K562 (cell line): ENCODE data around the gene TMEM222. TPM values are rescaled to one million over a fixed set of nuclear protein-coding genes. Genes with fewer than 3 reads are reported as not detected.

ENCODE experiments used
- CBX1 ChIP-seq: sonication (generic); IDR thresholded peaks from 2 replicates; pipeline ENCODE4 v1.6.1; 2016; ENCODE audit warnings: antibody characterized with exemption, low read depth, mild to moderate bottlenecking
- CEBPB ChIP-seq: fragments of 450-650 bp; IDR thresholded peaks from 2 replicates; pipeline ENCODE4 v1.6.1; 2016; ENCODE audit warnings: missing genetic modification characterization, missing compliant biosample characterization
- CHAMP1 ChIP-seq: fragments of 450-650 bp; IDR thresholded peaks from 2 replicates; pipeline ENCODE4 v1.6.1; 2016; ENCODE audit warnings: mild to moderate bottlenecking
- CHD7 ChIP-seq: fragments of 200-600 bp; sonication (generic); IDR thresholded peaks from one replicate; pipeline ENCODE4 v1.6.1; 2012; ENCODE audit warnings: mild to moderate bottlenecking, low read depth, low read length, inconsistent platforms
- CTBP1 ChIP-seq: fragments of 450-650 bp; IDR thresholded peaks from 2 replicates; pipeline ENCODE4 v1.6.1; 2016; ENCODE audit warnings: borderline replicate concordance
- EP300 ChIP-seq: IDR thresholded peaks from 2 replicates; pipeline ENCODE4 v1.6.1; 2012; ENCODE audit warnings: low read length, improper control_type of control experiment
- KDM2B ChIP-seq: fragments of 250-450 bp; sonication (Bioruptor Pico); IDR thresholded peaks from 2 replicates; pipeline ENCODE4 v1.8.0; 2021; ENCODE audit warnings: mild to moderate bottlenecking, moderate library complexity
- MED1 ChIP-seq: sonication (generic); formaldehyde crosslinking; IDR thresholded peaks from 2 replicates; pipeline ENCODE4 v1.8.1; 2023; ENCODE audit warnings: missing genetic modification reagents, borderline replicate concordance
- NR1H2 ChIP-seq: sonication (generic); formaldehyde crosslinking; IDR thresholded peaks from 2 replicates; pipeline ENCODE4 v1.4.0; 2020; ENCODE audit warnings: mild to moderate bottlenecking, missing genetic modification reagents
- SP1 ChIP-seq: sonication (generic); formaldehyde crosslinking; IDR thresholded peaks from 2 replicates; pipeline ENCODE4 v1.8.1; 2022; ENCODE audit warnings: mild to moderate bottlenecking, missing genetic modification reagents
- ZEB2 ChIP-seq: fragments of 450-650 bp; IDR thresholded peaks from 2 replicates; pipeline ENCODE4 v1.6.1; 2016
- ZNF175 ChIP-seq: fragments of 200-800 bp; sonication (Bioruptor generic); IDR thresholded peaks from 2 replicates; pipeline ENCODE4 v1.6.1; 2016; ENCODE audit warnings: low read depth, mild to moderate bottlenecking, missing genetic modification characterization, missing compliant biosample characterization
- ZNF584 ChIP-seq: fragments of 200-800 bp; sonication (Bioruptor generic); IDR thresholded peaks from 2 replicates; pipeline ENCODE4 v1.6.1; 2016; ENCODE audit warnings: low read depth, mild to moderate bottlenecking, missing genetic modification characterization, missing compliant biosample characterization
- ZNF589 ChIP-seq: fragments of 200-800 bp; sonication (Bioruptor generic); IDR thresholded peaks from 2 replicates; pipeline ENCODE4 v1.6.1; 2016; ENCODE audit warnings: low read depth, missing genetic modification characterization, missing compliant biosample characterization
- ZNF75A ChIP-seq: fragments of 450-650 bp; formaldehyde crosslinking; IDR thresholded peaks from 2 replicates; pipeline ENCODE4 v1.4.0; 2020; ENCODE audit warnings: mild to moderate bottlenecking
- polyA plus RNA-seq, 8 experiments: library from polyadenylated mRNA; depleted of rRNA in 4 of 8; stranded (reverse) in 5 of 8; unstranded in 3 of 8; fragments of >200 nt; fragmentation: Nextera tagmentation in 2 of 8; fragmentation: Illumina TruSeq in 1 of 8; extraction: Ambion mirVana in 2 of 8; extraction: Trizol in 1 of 8; gene quantifications; 2 replicates each; pipeline versions ENCODE4 v1.2.1 to v1.2.3, GENCODE V29; 2011 to 2014; ENCODE audit warnings: inconsistent platforms in 1 of 8, missing spikeins in 1 of 8
- total RNA-seq, 7 experiments: library from RNA; depleted of rRNA in 6 of 7; stranded (reverse); fragments of >200 nt in 6 of 7; fragmentation: Illumina TruSeq in 2 of 7; extraction: Trizol in 2 of 7; gene quantifications; 2 replicates each; pipeline versions ENCODE4 v1.2.1 to v1.2.3, GENCODE V29; 2011 to 2021; ENCODE audit warnings: low replicate concordance in 1 of 7

TMEM222 gene
- total and polyA plus RNA-seq, 9 of the 15 experiments (the other 6 are each of a cell fraction or from before 2014, with no cell fraction given) = 6.9 to 48.0 (median 32.8) TPM

GRCh38 chr1:27321813-27322568 is at the start of gene TMEM222 (continued):
- TF ChIP-seq CHAMP1 = peak; percentile 95
- TF ChIP-seq ZNF584 (CRISPR knock-in tag) = no peak
- no peak; the same call in 1 of the 2 replicates for TF ChIP-seq ZNF589 (CRISPR knock-in tag)
- TF ChIP-seq KDM2B (CRISPR knock-in tag) = 0 out of 2 replicates have a peak, but pooled peaks have one; percentile 24
- TF ChIP-seq MED1 (CRISPR knock-in tag) = no peak
- TF ChIP-seq CBX1 = peak; percentile 87; the same call in 1 of the 2 replicates
- no peak for TF ChIP-seq CHD7
- TF ChIP-seq ZEB2 = peak; percentile 99
- TF ChIP-seq CTBP1 = peak; percentile 99
- no peak; the same call in 1 of the 2 replicates for TF ChIP-seq EP300
- peak; percentile 98 for TF ChIP-seq CEBPB
- TF ChIP-seq ZNF75A (CRISPR knock-in tag) = no peak
- TF ChIP-seq SP1 = peak; percentile 99
- TF ChIP-seq ZNF175 (CRISPR knock-in tag) = 0 out of 2 replicates have a peak, but pooled peaks have one; percentile 66
- peak; percentile 81; the same call in 1 of the 2 replicates for TF ChIP-seq NR1H2 (CRISPR knock-in tag)
